Stimulated activated CD8-positive, alpha-beta memory T cell treated with anti-CD3 and anti-CD28 coated beads, Interleukin-15, amount 100 ng/mL, for 24 hours (primary cell): Measurements from ENCODE around the gene RHEX.

ENCODE experiments used
- DNase-seq: peaks from one replicate; pipeline ENCODE4 v3.0.0-alpha.2; 2020; ENCODE audit warnings: low read depth

The RHEX gene

GRCh38 chr1:206094024-206094423 lies 41.1 kb downstream of the RHEX start:
- no peak for DNase-seq

DNA sequence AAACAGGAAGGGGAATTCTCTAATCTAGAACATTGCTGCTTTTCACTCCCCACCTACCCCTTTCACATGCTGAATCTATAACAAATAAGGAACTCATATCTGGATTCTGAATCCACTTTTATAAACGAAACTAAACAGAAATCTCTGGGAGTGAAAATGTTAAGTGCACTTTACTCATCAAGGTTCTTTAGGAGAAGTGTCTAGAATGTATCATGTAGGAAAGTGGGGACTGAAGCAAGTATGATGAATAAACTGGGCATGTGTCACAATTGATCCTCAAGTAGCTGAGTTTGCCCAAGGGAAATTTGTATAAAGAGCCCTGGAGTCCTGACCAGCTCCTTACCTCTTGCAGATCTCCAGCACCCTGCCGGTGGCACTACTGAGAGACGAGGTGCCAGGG lies 44.4 kb downstream of the RHEX start:
- DNase-seq: no peak

- no peak for DNase-seq
Observed at GRCh38 chr1:206098242-206098919, 45.4 kb downstream of the RHEX start.

- no peak for DNase-seq
Observed at GRCh38 chr1:206100226-206100815, 47.3 kb downstream of the RHEX start.

DNA sequence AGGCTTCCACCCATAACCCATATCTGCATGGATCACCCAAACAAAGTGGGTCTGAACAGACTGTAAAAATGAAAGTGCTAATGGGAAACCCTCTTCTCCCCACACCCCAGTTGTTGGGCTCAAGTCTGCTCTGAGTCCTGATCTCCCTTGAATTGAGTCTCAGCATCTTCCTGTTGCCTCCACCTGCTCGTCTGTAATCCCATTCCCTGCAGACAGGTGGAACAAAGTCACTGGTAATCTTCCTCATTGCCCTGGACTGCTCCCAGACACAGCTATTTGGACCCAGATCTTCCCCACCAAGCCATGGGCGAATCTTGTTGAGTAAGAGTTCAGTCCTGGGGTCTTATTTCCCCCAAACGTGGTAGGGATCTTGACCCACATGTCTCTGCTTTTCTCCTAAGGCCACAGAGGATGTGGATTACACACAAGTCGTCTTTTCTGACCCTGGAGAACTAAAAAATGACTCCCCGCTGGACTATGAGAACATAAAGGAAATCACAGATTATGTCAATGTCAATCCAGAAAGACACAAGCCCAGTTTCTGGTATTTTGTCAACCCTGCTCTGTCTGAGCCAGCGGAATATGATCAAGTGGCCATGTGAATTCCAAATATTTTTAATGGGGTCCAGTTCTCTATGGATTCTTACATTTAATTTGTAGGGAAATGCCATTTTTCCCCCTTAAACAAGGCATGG lies 48.5 kb downstream of the RHEX start:
- no peak for DNase-seq

- DNase-seq: no peak
Observed at GRCh38 chr1:206102292-206102936, 49.4 kb downstream of the RHEX start.

DNA sequence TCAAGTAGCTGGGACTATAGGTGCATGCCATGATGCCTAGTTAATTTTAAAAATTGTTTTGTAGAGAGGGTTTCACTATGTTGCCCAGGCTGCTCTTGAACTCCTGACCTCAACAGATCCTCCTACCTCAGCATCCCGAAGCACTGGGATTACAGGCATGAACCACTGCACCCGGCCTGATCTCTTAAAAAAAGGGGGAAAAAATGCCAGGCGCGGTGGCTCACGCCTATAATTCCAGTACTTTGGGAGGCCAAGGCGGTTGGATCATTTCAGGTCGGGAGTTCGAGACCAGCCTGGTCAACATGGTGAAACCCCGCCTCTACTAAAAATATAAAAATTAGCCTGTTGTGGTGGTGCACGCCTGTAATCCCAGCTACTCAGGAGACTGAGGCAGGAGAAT lies 51.0 kb downstream of the RHEX start:
- DNase-seq: no peak

DNA sequence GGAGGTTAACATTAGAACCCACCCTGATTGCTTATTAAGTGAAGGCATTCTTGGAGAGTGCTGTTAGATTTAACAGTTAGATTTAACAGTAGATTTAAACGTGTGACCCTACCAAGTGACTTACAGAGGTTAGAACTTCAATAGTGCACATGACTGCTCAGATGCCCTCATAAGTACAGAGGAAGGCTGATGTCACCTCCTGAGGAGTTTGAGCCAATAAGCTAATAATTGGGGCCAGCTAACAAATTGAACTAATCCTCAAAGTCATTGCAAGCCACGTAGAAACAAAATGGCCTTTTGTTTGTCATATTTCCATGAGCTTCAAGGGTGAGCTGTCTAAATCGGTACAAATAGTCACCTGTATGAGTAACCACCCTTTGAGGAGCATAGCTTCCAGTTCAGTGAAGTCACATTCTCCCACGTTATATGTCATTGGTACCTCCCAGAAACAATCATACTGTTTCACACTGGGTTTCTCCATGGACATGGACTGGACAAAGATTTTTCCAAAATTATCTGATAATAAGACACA lies 52.6 kb downstream of the RHEX start:
- no peak for DNase-seq

DNA sequence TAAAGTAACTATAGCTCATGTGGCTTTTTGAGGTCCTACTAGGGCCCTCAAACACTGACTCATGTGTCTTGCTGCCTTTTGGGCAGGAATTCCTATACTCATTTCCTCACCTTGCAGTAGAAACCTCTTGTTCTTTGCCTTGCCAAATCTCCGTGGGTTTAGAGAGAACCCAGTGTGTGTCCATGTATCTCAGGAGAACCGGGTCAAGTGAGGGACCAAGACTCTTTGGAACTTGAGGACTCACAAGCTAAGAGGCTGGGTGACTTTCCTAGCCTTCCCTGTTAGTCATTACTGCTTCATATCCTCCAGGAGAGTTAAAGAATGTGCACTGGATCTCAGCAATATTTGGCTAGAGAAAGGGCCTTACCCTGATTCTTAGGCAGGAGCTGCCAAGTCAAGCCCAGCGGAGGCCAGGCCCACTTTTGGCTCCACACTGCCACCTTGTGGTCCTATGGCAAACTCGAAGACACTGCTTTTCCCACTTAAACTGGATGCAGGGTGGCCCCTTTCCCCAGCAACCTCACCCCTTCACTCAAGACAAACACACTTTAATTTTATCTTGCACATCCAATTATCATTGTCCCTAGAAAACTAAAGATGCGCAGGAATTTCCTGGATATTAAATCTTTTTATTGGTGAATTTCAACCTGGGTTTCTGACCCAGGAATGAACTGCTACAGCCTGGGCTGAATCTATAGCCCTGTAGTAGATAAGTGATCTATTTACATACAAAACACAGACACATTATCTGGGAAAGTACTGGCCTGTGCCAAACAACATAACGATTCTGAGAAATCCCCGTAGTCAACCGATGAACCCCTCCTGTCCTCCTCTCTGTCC lies 53.6 kb downstream of the RHEX start:
- DNase-seq: peak; percentile 65

GRCh38 chr1:206107168-206107544 lies 54.2 kb downstream of the RHEX start:
- DNase-seq: no peak

GRCh38 chr1:206108635-206109034 lies 55.7 kb downstream of the RHEX start:
- no peak for DNase-seq

GRCh38 chr1:206109718-206110117 lies 56.7 kb downstream of the RHEX start:
- no peak for DNase-seq

DNA sequence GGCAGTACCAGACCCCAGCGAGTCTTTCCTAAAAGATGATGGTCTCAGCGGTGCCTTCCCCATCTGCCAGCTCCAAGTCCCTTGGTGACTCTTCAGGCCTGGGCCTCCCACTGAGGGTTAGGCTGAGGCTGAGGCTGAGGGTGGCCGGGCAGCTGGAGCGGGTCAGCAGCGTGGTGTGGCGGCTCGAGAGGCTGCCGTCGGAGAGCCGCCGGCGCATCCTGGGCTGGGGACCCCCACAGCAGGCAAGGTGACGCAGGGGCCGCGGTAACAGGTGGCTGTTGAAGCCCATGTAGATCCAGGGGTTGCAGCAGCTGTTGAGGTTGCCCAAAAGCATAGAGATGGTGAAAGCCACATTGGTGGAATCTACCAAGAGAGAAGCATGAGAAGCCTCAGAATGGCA lies 57.2 kb downstream of the RHEX start:
- DNase-seq: no peak

DNA sequence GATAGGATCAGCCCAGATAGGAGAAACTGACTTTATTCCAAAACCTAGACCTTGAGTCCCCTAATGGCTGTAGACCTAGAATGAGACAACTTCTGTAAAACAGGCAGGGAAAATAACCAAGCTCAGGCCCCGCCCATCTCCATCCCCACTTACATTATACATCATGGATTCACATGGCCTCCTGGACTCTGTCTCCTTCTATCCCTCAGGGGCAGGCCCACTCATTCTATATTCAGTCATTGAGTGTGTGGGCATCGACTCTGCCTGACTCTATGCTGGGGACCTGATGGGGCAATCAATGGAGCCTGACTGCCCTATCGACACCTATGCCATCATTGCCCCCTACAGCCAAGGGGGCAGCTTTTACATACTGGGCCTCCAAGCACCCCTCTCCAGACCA lies 57.8 kb downstream of the RHEX start:
- DNase-seq: no peak

DNA sequence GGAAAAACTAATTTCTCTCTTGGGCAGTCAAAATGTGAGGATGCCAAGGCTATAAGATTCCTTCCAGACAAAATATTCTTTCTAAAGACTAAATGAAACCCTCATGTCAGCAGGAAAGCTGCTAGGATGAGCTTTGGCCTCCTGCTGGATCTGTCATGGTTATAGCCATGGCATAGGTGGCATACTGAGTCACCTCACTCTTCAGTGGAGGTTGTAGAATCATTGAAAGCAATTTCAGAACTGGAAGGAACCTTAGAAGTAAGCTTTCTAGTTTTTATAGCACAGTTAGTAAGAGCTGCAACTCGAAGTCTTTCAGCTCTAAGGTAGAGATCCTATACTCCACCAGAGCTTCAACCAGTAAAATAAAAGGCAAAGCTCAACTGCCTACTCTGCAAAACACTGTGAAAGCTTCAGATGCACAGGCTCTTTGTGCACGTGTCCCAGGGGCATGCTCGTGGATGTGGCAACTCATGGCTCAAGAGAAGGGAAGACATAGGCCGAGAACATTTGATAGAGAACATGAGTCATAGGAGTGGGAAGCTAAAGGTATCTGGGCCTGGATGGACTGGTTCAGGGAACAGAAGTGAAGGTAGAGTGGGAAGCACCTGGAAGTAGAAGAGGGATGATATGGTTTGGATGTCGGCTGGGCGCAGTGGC lies 58.4 kb downstream of the RHEX start:
- DNase-seq: no peak

- DNase-seq: no peak
Observed at GRCh38 chr1:206112600-206113301, 59.8 kb downstream of the RHEX start.

GRCh38 chr1:206114692-206115640 lies 62.0 kb downstream of the RHEX start:
- no peak for DNase-seq

DNA sequence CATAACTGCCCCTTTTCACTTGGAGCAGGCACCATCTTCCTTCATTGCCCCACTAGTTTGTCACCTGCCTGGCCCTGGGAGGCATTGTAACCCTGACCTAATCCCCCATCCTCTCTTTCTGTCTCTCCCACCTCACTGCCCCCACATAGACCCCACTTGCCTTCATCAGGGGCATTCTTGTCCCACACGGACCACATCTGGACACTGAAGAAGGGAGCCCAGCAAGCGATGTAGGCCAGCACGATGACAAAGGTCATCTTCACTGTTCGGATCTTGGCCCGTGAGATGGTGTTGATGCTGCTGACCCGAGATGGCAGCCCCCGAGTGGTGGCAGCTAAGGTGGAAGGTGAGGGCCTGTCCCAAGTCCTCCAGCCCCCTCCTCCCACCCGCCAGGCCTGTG lies 62.8 kb downstream of the RHEX start:
- no peak for DNase-seq

GRCh38 chr1:206116191-206116872 lies 63.4 kb downstream of the RHEX start:
- DNase-seq: no peak
